Adrenal gland (tissue), 5 donors: ENCODE measurements around the gene H6PD.

Experiments used
- CTCF ChIP-seq, 6 experiments: fragments of 450-650 bp in 4 of 6; fragments of 200-600 bp in 2 of 6; sonication (generic) in 1 of 6; IDR thresholded peaks; 1 replicate in 5 of 6; 2 replicates in 1 of 6; pipeline versions ENCODE4 v1.5.1 to v1.8.0; 2016 to 2021; ENCODE audit warnings: antibody characterized with exemption in 6 of 6, mild to moderate bottlenecking in 2 of 6, moderate library complexity in 1 of 6
- POLR2A ChIP-seq, 2 donors: fragments of 450-650 bp; IDR thresholded peaks; one replicate each; pipeline ENCODE4 v1.6.1; 2017; ENCODE audit warnings: antibody characterized with exemption in 2 of 2, mild to moderate bottlenecking in 2 of 2, moderate library complexity in 1 of 2
- donor health status: DM: no; HTN: no; CAD: no.

GRCh38 chr1:9239622-9240401 is 5.2 kb downstream of the H6PD start:
- no peak for TF ChIP-seq CTCF (IDR thresholded peaks at IDR 0.05)
- peak in 1 of 2 donors; percentile 74 for TF ChIP-seq POLR2A (IDR thresholded peaks at IDR 0.05)
